GM19025 (cell line): Measurements from ENCODE around the gene OR6K2.

ENCODE experiments used
- ATAC-seq: cut with Tn5 transposase; IDR thresholded peaks from one replicate; pipeline ENCODE4 v1.9.1; 2021; ENCODE audit warnings: mild to moderate bottlenecking, low read depth, moderate library complexity; ENCODE audit not compliant: unreplicated experiment

The OR6K2 gene

DNA sequence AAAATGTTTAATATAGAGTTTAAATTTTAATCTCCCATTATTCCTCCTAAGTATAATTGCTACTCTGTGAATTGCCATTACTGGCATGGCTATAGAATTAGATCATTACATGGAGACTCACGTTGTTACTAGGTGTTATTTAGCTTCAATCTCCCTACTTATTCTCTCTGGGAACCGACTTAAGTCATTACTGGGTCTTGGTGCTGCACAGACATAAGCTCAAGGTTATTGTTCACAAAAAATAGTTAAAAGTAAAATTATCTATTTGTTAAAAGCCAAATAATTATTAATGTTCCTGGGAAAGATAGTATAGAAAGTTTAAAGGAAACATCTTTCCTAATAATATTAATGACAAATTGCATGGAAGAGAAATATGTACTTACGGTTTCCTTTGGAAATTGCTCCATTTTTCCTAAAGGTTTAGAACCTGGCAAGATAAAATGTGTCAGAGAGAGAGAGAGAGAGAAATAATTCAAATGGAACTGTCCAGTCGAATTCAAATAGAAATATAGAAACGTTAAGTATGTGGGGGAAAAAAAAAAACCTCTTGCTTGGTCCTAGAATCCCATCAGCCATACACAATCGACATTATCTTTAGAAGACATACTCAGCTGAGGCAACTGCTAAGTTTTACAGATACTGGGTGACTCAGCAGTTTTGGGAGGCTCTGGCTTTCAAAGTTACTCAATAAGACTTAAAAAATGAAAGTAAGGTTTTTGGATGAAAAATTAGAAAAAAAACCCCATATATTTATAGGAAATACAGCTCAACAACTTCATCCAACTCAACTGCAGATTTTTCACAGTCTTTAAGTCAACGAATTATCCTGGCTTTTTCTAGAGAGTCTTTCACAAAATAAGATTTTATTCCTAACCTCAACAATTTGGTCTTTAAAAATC lies 14.1 kb downstream of the OR6K2 start, which contains the start of gene SPTA1:
TSS of gene SPTA1 (minus strand) at position 605 of the 899 bp plus-strand sequence. CDS start at position 407, 198 bp downstream.
- ATAC-seq = no peak

DNA sequence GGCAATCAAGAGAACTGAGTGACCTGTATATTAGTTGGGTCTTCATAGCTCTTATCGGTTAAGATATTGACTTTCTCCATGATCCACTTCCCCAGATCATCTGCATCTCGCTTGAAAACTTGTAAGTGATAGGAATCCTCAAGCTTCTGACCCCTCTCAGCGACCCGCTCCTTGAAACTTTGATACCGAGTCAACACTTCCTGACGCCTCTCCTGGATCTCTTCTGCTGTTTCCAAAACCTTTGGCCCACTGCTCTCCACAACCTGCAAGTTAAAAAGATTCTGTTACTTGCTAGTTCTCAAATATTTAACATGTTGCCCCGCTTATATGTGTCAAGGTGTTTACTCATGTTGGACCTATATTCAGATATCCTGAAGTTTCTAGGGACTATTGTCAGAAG lies 15.4 kb downstream of the OR6K2 start:
- ATAC-seq = no peak

DNA sequence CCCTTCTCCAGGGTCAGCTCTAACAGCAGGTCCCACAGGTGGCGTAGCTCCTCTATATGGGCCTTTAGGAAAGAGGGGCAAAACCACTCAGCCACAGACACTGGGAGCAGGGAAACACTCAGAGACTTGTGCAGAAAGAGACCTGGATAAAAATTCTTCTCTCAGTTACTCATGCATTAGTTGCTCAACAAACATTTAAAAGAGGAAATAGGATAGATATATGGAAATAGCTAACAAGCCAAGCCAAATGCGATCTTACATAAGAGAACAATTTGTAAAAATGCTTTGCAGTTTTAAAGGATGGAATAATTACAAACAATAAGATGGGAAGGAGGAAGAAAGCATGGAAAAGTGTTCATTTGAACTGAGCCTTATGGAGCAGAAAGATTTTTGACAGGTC lies 18.8 kb downstream of the OR6K2 start:
- no peak for ATAC-seq

DNA sequence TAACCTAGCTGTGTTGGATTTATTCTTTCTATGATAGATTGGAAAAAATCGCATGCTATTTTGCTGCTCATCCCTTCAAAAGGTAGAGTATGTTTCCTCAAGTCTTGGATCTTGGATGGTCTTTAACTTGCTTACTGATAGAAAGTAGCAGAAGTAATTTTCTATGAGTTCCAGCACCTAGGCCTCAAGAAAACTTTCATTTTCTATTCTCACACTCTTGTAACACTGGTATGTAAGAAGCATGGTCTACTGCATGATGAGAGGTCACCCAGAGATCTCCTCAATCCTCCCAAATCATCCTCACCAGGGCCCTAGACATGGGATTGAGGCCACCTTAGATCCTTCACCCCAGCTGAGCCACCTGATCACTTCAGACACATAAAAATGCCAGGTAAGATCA lies 21.2 kb downstream of the OR6K2 start:
- no peak for ATAC-seq

DNA sequence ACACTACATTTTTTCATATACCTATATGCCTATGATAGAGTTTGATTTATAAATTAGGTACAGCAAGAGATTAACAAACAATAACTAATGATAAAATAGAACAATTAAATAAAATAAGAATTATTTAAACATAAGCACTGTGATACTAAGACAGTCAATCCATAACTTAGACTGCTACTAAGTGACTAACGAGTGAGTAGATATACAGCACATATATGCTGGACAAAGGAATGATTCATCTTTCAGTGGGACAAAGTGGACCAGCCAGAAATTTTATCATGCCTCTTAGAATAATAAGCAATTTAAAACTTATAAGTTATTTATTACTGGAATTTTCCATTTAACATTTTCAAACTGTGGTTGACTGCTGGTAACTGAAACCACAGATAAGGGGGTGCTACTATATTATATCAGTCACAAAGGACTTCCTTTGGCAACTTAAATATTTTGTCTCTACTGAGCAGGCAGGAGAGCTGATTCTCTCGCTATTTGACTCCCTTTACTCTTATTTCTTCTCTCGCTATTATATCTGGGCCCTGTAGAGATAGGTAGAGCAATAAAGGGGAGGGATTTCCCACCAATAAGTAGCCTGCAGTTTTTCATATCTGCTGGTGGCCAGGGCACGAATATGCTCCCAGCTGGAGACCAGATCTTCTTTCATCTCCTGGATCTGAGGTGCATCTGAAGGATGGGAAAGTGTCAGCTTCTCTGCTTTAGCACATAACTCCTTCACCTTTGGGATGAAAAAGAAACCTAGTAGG lies 24.7 kb downstream of the OR6K2 start:
- no peak for ATAC-seq

DNA sequence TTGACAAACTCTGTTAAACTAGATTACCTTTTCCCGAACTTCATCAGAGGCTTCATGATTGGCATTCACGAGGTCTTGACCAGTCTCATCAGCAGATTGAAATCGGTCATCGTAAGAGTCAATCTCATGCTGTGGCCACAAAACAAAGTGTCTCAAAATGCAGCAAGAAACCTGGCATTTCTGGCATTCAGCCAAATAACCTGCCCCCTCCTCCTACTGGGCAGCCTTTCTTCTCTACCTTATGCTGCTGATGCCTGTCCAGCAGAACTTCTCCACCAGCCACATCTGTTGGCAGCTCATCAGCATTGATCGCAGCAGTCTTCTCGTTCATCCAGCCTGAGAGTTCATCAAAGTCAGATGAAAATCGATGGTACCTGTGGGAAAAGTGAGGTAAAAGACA lies 26.1 kb downstream of the OR6K2 start:
- no peak for ATAC-seq

DNA sequence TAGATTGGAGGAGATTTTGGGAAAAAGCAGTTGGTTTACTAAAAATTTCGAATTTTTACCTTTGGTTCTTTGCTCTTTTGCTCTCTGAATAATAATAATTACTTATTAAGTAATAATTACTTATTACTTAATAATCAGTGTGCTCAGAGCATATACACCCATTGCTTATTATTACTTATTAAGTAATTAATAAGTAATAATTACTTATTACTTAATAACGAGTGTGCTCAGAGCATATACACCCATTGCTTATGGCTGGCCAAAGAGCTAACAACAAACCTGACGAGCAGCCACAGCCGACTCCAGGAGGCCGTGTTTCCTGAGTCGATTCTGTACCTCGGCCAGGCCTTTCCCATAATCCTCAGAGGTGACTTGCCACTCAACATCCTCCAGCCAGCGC lies 34.4 kb downstream of the OR6K2 start:
- ATAC-seq = no peak

DNA sequence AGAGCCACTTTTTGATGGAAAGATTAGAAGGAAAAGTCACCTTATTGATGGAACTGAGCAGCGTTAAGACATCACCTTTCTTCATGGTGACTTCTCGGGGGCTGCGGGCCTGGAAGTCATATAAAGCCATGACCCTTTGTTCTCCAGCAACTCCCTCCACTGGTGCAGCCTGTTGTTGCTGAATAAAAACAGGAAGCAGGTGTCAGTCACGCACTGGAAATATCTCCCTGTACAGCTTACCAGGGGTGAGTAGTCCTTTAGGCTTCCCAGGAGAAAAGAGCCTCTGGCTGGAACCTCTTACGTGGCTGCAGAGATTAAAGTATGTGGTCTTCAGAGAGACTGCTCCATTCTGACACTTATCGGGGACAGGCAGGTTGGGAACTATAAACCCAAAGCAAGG lies 45.9 kb downstream of the OR6K2 start:
- no peak for ATAC-seq

DNA sequence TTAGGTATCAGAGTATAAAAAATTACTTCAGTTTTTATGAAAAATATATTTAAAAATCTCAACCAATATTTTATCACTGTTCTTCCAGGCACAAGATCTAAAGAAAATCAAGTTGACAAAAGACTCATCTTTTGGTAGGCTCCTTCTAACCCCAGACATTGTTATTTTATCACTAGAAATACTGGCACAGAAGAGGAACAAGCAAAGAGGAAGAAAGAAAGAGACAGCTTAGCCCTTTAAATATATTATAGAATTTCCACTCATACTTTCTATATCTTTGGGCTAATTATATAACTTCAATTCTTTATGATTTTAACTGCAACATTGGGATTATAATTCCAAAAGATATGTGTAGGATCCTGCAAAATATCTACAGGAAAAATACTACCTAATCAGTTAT lies 46.4 kb downstream of the OR6K2 start:
- no peak for ATAC-seq

DNA sequence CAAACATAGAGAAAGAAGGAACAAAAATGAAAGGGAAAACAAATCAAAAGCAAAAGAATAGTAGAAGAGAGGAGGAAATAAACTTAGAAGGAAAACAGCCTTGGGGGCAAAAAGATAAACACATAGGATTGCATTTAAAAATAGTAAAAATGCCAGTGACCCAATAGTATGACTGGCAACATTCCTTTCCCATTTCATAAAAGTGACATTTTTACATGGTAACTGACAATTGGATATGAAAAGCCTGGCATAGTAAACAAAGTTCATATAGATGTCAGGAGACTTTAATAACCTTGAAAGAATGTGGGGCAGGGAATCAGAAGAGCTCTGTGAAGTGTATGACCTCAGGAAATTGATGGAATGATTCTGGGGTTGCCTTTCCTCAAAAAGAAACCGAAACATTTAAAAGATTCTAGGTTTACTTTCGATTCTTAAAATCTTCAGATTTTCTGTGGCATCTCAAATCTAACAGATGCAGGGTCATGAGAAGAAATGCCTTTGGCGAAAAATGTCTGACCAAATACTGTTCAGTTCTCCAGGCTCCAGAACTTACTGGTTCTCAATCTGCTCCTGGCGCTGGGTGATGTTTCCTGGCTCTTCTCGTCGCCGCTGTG lies 47.6 kb downstream of the OR6K2 start:
- no peak for ATAC-seq
